ENCODE data around the gene CYLC1. TPM values are rescaled to one million over a fixed set of nuclear protein-coding genes. Genes with fewer than 3 reads are reported as not detected.

The CYLC1 gene, protein sequence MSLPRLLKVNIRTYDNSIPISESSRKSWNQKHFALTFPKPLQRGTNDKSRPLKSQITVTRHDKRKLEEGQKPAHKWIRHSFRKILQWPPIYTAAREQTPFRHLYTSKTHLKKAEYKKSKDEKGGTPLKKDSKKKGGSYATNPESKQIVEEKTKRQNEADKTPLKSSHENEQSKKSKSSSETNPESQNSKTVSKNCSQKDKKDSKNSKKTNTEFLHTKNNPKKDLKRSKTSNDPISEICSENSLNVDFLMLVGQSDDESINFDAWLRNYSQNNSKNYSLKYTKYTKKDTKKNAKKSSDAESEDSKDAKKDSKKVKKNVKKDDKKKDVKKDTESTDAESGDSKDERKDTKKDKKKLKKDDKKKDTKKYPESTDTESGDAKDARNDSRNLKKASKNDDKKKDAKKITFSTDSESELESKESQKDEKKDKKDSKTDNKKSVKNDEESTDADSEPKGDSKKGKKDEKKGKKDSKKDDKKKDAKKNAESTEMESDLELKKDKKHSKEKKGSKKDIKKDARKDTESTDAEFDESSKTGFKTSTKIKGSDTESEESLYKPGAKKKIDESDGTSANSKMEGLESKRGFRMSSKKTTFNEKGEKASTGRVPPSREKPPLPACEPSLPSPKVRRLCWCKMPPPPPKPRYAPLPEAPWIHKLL
- total RNA-seq: not detected

DNA sequence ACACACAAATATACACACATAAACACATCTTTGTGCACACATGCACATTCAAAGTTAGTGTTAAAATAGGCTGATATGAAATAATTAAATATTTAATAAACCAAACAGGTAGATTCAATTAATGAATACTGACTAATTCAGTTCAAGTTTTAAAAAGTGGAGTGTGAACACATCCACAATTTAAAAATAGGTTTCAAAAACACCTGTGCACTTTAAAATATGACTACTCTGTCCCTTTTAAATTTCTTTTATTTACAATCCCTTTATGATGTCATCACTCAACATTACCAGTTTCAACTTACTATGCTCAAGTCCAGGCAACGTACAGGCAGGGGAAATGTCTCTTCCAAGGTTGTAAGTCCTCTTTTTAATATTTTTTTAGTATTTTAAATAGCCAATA lies at the start of gene CYLC1:
CYLC1 (plus strand) TSS at position 301 of the 400 bp plus-strand sequence; CDS start at position 338, 37 bp downstream.
- Histone ChIP-seq H3K4me3 (ENCODE audit: low read length) (no peak within 1 kb of the TSS), H3K4me1 (ENCODE audit: insufficient read depth, low read length) (no peaks in the 10 kb centered on the region), H3K9me3 (ENCODE audit: low read depth, low read length) (no peaks in the 10 kb centered on the region)

GRCh38 chrX:83819304-83819703 lies 41.6 kb upstream of the CYLC1 start:
- H3K27me3 ChIP-seq (ENCODE audit: insufficient read depth, low read length): no peaks in the 10 kb centered on the region
- no peaks in the 10 kb centered on the region for H3K9me3 ChIP-seq (ENCODE audit: low read depth, low read length)
- no peak overlapping the region for H3K4me3 ChIP-seq (ENCODE audit: low read length)
- no peaks in the 10 kb centered on the region for H3K4me1 ChIP-seq (ENCODE audit: insufficient read depth, low read length)

More for the DNA sequence above, at the start of gene CYLC1:
- no peaks in the 10 kb centered on the region for H3K27me3 ChIP-seq (ENCODE audit: insufficient read depth, low read length)

- H3K4me1 ChIP-seq (ENCODE audit: insufficient read depth, low read length): no peaks in the 10 kb centered on the region
- H3K27me3 ChIP-seq (ENCODE audit: insufficient read depth, low read length): no peaks in the 10 kb centered on the region
- no peaks in the 10 kb centered on the region for H3K9me3 ChIP-seq (ENCODE audit: low read depth, low read length)
- H3K4me3 ChIP-seq (ENCODE audit: low read length): no peak overlapping the region
Measured at GRCh38 chrX:83829874-83830273, 31.1 kb upstream of the CYLC1 start.

DNA sequence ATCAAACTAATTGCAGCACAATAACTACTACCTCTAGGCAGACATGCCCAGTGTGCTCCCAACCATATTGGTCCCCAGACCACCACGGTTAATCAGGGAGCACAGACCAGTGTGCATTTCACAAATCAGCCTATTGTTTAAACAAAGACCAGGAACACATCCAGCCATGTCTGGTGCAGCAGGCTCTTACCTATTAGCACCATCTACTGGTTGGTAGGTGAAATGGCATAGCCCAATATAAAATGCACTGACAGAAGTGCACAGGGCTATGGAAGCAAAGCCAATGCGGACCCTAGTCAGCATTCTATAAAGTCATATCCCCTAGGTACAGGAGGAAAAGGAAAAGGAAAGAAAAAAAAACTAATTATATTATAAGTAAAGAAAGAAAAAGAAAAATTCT lies 15.5 kb upstream of the CYLC1 start:
- Histone ChIP-seq H3K9me3 (ENCODE audit: low read depth, low read length) (no peaks in the 10 kb centered on the region), H3K4me1 (ENCODE audit: insufficient read depth, low read length) (no peaks in the 10 kb centered on the region), H3K4me3 (ENCODE audit: low read length) (no peak overlapping the region), H3K27me3 (ENCODE audit: insufficient read depth, low read length) (no peaks in the 10 kb centered on the region)

GRCh38 chrX:83847339-83847738 lies 13.6 kb upstream of the CYLC1 start:
- no peaks in the 10 kb centered on the region for H3K9me3 ChIP-seq (ENCODE audit: low read depth, low read length)
- no peak overlapping the region for H3K4me3 ChIP-seq (ENCODE audit: low read length)
- H3K27me3 ChIP-seq (ENCODE audit: insufficient read depth, low read length): no peaks in the 10 kb centered on the region
- H3K4me1 ChIP-seq (ENCODE audit: insufficient read depth, low read length): no peaks in the 10 kb centered on the region

DNA sequence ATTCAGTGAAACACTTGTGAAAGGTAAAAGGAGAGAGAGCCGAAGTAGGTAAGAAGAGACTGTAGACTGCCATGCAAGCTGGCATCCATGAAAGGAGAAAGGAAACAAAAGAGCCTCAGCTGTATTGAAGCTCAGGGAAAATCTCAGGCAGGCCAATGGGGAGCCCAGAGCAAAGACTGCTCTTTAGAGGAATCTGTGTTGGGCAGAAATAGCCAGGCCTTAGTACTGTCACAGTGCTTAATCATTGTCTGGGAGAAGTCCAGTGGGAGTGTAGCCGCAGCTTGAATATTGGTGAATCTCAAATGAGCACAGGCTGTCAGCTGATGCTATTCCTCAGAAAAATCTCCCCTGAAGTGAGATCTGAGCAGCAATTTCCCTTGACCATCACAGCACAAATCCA lies 27.6 kb downstream of the CYLC1 start:
- H3K27me3 ChIP-seq (ENCODE audit: insufficient read depth, low read length): no peaks in the 10 kb centered on the region
- H3K9me3 ChIP-seq (ENCODE audit: low read depth, low read length): no peaks in the 10 kb centered on the region
- H3K4me3 ChIP-seq (ENCODE audit: low read length): no peak overlapping the region
- no peaks in the 10 kb centered on the region for H3K4me1 ChIP-seq (ENCODE audit: insufficient read depth, low read length)

DNA sequence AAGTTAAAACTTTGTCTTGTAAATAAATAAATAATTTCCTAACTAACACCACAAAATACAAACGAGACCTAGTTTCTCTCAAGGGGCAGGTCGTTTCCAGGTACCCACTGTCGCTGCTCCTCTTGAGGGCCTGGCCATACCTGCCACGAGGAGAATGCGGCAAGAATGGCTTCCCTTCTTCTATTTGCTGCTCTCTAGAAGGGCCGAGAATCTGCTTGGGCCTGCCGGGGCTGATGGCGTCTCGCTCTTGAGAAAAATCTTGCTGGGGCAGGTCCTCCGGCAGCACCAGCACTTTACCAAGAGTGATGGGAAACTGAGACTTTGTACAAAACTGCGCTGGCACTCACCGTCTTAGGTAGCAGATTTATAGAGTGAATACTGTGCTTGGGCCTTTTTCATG lies 31.5 kb downstream of the CYLC1 start:
- no peaks in the 10 kb centered on the region for H3K4me1 ChIP-seq (ENCODE audit: insufficient read depth, low read length)
- H3K4me3 ChIP-seq (ENCODE audit: low read length): no peak overlapping the region
- H3K27me3 ChIP-seq (ENCODE audit: insufficient read depth, low read length): no peaks in the 10 kb centered on the region
- H3K9me3 ChIP-seq (ENCODE audit: low read depth, low read length): no peaks in the 10 kb centered on the region

DNA sequence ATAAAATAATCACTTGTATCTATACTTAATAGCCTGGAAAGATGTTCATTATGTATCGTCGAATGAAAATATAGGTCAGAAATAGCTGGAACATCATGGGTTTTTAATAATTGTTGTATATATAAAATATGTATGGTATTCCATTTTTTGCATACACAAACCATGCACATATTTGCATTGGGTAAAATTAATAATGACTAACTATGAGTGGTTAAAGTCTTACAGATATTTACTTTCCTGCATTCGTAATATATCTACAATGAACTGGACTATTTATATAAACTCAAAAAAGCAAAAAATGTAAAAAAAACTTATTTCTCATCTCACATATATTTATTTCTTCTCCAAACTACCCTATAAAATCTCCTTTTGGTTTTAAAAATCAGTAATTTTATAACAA lies 46.0 kb downstream of the CYLC1 start:
- H3K9me3 ChIP-seq (ENCODE audit: low read depth, low read length): no peaks in the 10 kb centered on the region
- no peak overlapping the region for H3K4me3 ChIP-seq (ENCODE audit: low read length)
- H3K4me1 ChIP-seq (ENCODE audit: insufficient read depth, low read length): no peaks in the 10 kb centered on the region
- no peaks in the 10 kb centered on the region for H3K27me3 ChIP-seq (ENCODE audit: insufficient read depth, low read length)

DNA sequence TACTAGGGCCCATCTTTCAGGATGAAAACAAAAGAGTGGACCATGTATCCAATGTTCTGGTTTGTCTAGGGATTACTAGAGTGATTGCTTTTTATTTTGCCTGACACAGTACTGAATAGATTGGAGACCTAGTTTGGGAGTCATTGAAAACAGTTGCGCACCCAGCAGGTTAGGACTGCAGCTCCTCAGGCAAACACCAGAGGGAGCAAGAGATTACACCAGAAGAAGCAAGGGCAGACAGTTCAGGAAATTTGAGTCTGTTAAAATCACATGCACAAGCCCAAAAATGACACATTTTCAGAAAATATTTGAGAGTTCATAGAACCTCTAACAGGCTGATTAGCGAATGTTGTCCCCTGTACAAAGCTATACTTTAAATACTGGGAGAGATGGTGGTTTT lies 55.6 kb downstream of the CYLC1 start:
- Histone ChIP-seq H3K27me3 (ENCODE audit: insufficient read depth, low read length) (no peaks in the 10 kb centered on the region), H3K9me3 (ENCODE audit: low read depth, low read length) (no peaks in the 10 kb centered on the region)

DNA sequence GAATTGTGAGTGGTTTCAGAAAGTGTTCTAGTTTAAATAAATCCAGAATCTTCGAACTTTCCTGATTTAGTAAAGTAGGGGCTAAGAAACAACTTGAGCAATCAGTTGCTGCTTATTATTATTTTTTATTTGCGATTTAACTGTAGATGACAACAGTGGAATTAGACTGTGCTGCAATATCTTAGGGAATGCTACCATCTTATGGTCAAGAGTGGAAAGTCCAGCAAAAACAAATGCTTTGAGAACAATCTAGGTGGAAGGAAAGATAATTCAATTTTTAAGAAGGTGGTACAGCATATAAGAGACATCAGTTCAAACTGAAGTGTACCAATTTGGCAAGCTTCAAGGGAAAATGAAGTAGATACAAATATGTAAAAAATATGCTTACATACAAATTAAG lies 73.3 kb downstream of the CYLC1 start:
- H3K4me3 ChIP-seq (ENCODE audit: low read length): no peak overlapping the region
- H3K4me1 ChIP-seq (ENCODE audit: insufficient read depth, low read length): no peaks in the 10 kb centered on the region
- H3K27me3 ChIP-seq (ENCODE audit: insufficient read depth, low read length): no peaks in the 10 kb centered on the region
- no peaks in the 10 kb centered on the region for H3K9me3 ChIP-seq (ENCODE audit: low read depth, low read length)

More for the DNA sequence above, 55.6 kb downstream of the CYLC1 start:
- Histone ChIP-seq H3K4me1 (ENCODE audit: insufficient read depth, low read length) (no peaks in the 10 kb centered on the region), H3K4me3 (ENCODE audit: low read length) (no peak overlapping the region)
